ENCODE measurements around the gene INSRR.

GRCh38 chr1:156844102-156844501, 14.8 kb downstream of the INSRR start:
- TF ChIP-seq CTCF (IDR thresholded peaks at IDR 0.05; ENCODE audit: low read depth, low read length) (no peak), POLR2A (IDR thresholded peaks at IDR 0.05; ENCODE audit: extremely low read depth, insufficient read length) (no peak)
